ENCODE measurements around the gene ZNF592. TPM values are rescaled to one million over a fixed set of nuclear protein-coding genes. Genes with fewer than 3 reads are reported as not detected.

Gene ZNF592
- total RNA-seq, 4 donors from 2014 or later = 18.3 to 28.0 (median 21.2) TPM

DNA sequence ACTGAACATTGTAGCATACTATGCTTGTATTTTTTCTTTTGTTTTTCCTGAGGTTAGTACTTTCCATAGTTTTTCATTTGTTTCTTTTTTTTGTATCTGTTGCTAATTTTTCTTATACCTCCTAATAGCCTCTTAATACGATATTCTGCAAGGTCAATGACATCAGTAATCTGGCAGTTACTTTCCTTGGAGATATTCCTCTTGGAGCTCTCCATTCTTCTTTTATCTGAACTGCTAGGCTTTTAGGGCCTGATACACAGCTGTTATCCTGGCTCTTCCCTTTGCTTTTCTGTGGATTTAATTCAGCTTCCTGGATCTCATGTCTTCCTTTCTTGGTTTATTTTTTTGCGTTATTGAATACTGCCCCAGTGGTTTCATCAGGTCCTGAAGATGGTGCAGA is 81.6 kb downstream of the ZNF592 start:
- 74 to 86% methylated on average over 2 of the region's 2 CpGs for WGBS, 2 donors
- no peak for TF ChIP-seq POLR2A (IDR thresholded peaks at IDR 0.05)
- TF ChIP-seq, protein P1, sequence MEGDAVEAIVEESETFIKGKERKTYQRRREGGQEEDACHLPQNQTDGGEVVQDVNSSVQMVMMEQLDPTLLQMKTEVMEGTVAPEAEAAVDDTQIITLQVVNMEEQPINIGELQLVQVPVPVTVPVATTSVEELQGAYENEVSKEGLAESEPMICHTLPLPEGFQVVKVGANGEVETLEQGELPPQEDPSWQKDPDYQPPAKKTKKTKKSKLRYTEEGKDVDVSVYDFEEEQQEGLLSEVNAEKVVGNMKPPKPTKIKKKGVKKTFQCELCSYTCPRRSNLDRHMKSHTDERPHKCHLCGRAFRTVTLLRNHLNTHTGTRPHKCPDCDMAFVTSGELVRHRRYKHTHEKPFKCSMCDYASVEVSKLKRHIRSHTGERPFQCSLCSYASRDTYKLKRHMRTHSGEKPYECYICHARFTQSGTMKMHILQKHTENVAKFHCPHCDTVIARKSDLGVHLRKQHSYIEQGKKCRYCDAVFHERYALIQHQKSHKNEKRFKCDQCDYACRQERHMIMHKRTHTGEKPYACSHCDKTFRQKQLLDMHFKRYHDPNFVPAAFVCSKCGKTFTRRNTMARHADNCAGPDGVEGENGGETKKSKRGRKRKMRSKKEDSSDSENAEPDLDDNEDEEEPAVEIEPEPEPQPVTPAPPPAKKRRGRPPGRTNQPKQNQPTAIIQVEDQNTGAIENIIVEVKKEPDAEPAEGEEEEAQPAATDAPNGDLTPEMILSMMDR (IDR thresholded peaks at IDR 0.05) = no peak
- Histone ChIP-seq H3K27ac (no peak overlapping the region), H3K4me1 (peaks cover 6 to 16% of the 10 kb centered on the region in 2 donors), H3K4me3 (replicated peaks in 1 of 3) (no peak overlapping the region), H3K9me3 (no peaks in the 10 kb centered on the region), H3K27me3 (no peaks in the 10 kb centered on the region), H3K36me3 (no peaks in the 10 kb centered on the region)
- no peak for DNase-seq
- intact Hi-C loops (cut with DNase I) = no loop called here

DNA sequence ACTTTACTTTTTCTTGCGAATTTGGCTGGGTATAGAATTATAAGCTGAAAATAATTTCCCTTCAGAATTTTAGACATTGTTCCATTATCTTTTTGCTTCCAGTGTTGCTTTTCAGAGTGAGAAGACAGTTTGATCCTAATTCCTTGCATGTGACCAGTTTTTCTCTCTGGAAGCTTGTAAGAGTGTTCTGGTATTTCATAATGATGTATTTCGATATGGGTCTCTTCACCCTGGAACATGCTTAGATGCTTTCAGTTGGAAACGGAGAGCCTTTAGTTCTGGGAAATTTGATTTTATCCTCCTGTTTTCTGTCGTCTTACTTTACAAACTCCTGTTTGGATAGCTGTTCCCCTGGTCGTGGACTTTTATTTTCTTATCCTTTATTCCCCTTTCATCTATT is 82.6 kb downstream of the ZNF592 start:
- Histone ChIP-seq H3K4me1 (peaks cover 6 to 16% of the 10 kb centered on the region in 2 donors), H3K27ac (peak overlapping the region in 1 of 3 donors; percentile 29), H3K36me3 (no peaks in the 10 kb centered on the region), H3K4me3 (replicated peaks in 1 of 3) (no peak overlapping the region), H3K27me3 (no peaks in the 10 kb centered on the region), H3K9me3 (no peaks in the 10 kb centered on the region)
- intact Hi-C loops (cut with DNase I) = no loop called here
- WGBS, 2 donors = 80 to 89% methylated on average over 5 of the region's 5 CpGs
- no peak for TF ChIP-seq POLR2A (IDR thresholded peaks at IDR 0.05)
- TF ChIP-seq, protein P1 (IDR thresholded peaks at IDR 0.05) = no peak
- no peak for DNase-seq

DNA sequence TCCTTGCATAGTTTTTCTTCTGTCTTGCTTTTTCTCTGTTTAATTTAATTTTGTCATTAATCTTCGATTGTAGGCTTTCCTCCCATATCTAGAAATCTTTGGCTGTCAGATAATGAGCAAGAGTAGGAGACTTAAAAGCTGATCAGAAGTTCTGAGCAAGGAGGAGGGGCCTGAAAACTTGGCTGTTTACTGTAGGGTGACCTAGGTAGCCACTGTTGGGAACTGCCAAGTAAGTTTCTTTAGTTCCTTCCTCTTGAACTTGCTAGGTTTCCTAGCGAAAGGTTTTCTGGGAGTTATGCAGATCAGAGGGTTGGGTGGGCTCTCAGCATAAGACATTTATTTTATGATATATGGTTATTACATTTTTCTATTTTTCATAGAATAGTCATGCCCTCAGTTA is 83.2 kb downstream of the ZNF592 start:
- peaks cover 6 to 16% of the 10 kb centered on the region in 2 donors for H3K4me1 ChIP-seq
- peak overlapping the region in 2 of 3 donors; percentile 29 to 59 for H3K27ac ChIP-seq
- 40 to 57% methylated on average over 2 of the region's 2 CpGs for WGBS, 2 donors

DNA sequence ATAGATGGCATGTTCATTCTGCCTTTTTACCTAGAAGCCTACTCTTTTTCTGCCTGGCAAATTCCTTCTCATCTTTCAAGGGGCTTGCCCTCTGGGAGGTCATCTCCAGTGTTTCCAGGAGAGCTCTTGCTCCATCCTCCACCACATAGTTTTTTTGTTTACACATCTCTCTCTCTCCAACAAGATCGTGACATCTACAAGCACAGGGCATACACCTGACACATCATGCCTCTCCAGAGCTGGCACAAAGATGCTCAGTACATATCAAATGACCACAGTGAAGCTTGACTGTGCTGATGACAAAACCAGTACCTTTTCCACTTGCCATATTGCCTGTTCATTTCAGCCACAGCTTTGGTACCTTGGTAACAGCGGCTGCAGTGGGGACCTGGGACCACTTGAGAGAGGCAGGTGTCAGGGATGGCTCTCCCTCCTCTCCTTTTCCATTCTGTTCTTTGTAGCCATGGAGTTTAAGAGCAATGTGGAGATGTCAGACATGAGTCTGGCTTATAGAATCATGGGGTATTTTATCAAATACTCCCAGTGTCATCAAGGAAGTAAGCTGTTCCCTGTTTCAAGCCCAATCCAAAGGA is 84.2 kb downstream of the ZNF592 start:
- no peak overlapping the region for H3K4me3 ChIP-seq (replicated peaks in 1 of 3)
- TF ChIP-seq, protein P1 (IDR thresholded peaks at IDR 0.05) = no peak
- TF ChIP-seq POLR2A (IDR thresholded peaks at IDR 0.05) = no peak
- H3K36me3 ChIP-seq = no peaks in the 10 kb centered on the region
- DNase-seq = no peak
- no peaks in the 10 kb centered on the region for H3K9me3 ChIP-seq
- H3K4me1 ChIP-seq = peaks cover 6 to 16% of the 10 kb centered on the region in 2 donors
- no peaks in the 10 kb centered on the region for H3K27me3 ChIP-seq
- H3K27ac ChIP-seq = peak overlapping the region in 1 of 3 donors; percentile 59
- intact Hi-C loops (cut with DNase I) = no loop called here
- 74% methylated on average over 2 of the region's 2 CpGs for WGBS, 2 donors

More for the DNA sequence above, 83.2 kb downstream of the ZNF592 start:
- Histone ChIP-seq H3K27me3 (no peaks in the 10 kb centered on the region), H3K36me3 (no peaks in the 10 kb centered on the region), H3K9me3 (no peaks in the 10 kb centered on the region), H3K4me3 (replicated peaks in 1 of 3) (no peak overlapping the region)
- intact Hi-C loops (cut with DNase I) = no loop called here
- DNase-seq = peak; percentile 45
- no peak for TF ChIP-seq POLR2A (IDR thresholded peaks at IDR 0.05)
- TF ChIP-seq, protein P1 (IDR thresholded peaks at IDR 0.05) = no peak

DNA sequence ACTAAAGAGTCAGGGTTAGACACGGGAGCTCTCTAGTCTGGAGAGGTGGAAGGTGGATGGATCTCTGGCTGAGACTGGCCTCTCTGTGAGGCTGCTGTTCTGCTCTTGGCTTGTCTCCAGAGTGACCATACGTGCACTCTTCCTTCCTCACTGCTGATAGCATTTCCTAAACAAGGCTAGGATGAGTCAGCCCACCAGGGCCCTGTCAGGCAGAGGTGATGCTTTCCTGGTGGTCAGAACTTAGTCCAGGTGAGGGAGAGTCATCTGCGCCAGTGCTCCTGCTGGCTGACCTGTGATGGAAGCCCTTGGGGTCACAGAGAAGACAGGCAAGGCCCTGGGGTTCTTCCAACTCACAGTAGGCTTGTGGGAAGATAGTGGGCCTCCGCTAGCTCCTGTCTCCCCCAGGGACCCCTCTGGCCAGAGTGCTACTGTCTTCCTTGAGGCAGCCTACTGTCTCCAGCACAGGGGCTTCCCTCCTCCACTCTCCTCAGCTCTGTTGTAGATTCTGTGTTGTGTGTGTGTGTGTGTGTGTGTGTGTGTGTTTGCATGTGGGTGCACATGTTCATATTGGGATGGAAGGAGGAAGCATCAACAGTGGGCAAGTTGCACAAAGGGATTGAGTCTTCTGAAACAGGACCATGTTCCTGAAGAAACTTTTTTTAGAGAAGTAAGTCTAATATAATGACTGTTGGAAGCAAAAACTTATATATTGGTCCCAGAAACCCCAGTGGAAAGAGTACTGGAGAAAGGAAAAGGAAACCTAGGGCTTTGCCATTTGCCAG is 85.2 kb downstream of the ZNF592 start:
- no peak overlapping the region for H3K27ac ChIP-seq
- intact Hi-C loops (cut with DNase I) = no loop called here
- H3K36me3 ChIP-seq = no peaks in the 10 kb centered on the region
- H3K4me3 ChIP-seq (replicated peaks in 1 of 3) = no peak overlapping the region
- H3K9me3 ChIP-seq = no peaks in the 10 kb centered on the region
- no peaks in the 10 kb centered on the region for H3K27me3 ChIP-seq
- DNase-seq = no peak
- H3K4me1 ChIP-seq = peaks cover 6 to 16% of the 10 kb centered on the region in 2 donors
- TF ChIP-seq POLR2A (IDR thresholded peaks at IDR 0.05) = no peak
- TF ChIP-seq, protein P1 (IDR thresholded peaks at IDR 0.05) = no peak
- 64 to 73% methylated on average over 4 of the region's 4 CpGs for WGBS, 2 donors
